GM23338 (cell line): ENCODE data around the gene NLE1. TPM values are rescaled to one million over a fixed set of nuclear protein-coding genes. Genes with fewer than 3 reads are reported as not detected.

Experiments used
- ATAC-seq: fragments of 200-7000 bp; cut with Tn5 transposase; 3 replicates; pipeline ENCODE4 v1.9.1; 2020
- DNase-seq: peaks from one replicate; pipeline ENCODE4 v3.0.0-alpha.2; 2015; ENCODE audit warnings: low spot score
- H2AFZ ChIP-seq: fragments of 200-600 bp; sonication (generic); 2 replicates; pipeline ENCODE4 v1.8.0; 2016; ENCODE audit warnings: antibody characterized with exemption, mild to moderate bottlenecking, moderate library complexity
- H3F3A ChIP-seq: fragments of 200-600 bp; sonication (generic); replicated peaks from 2 replicates; pipeline ENCODE4 v1.8.0; 2017; ENCODE audit warnings: antibody characterized with exemption, mixed run types, low read depth
- H3K27ac ChIP-seq: fragments of 200-600 bp; sonication (generic); 2 replicates; pipeline ENCODE4 v1.6.1; 2016; ENCODE audit warnings: low read depth
- H3K27me3 ChIP-seq: fragments of 200-600 bp; sonication (generic); 2 replicates; pipeline ENCODE4 v1.8.0; 2016; ENCODE audit warnings: mild to moderate bottlenecking, mixed run types, moderate library complexity; ENCODE audit not compliant: insufficient read depth
- H3K36me3 ChIP-seq: fragments of 200-600 bp; sonication (generic); 2 replicates; pipeline ENCODE4 v1.8.0; 2016; ENCODE audit warnings: mild to moderate bottlenecking; ENCODE audit not compliant: insufficient read depth
- H3K4me1 ChIP-seq: fragments of 200-600 bp; sonication (generic); 2 replicates; pipeline ENCODE4 v1.8.0; 2016; ENCODE audit warnings: mild to moderate bottlenecking, moderate library complexity; ENCODE audit not compliant: insufficient read depth
- H3K4me2 ChIP-seq: fragments of 200-600 bp; sonication (generic); 2 replicates; pipeline ENCODE4 v1.7.1; 2017; ENCODE audit warnings: mixed run types
- H3K4me3 ChIP-seq: fragments of 200-600 bp; sonication (generic); 2 replicates; pipeline ENCODE4 v1.6.1; 2016; ENCODE audit warnings: mixed run types
- H3K79me2 ChIP-seq: fragments of 200-600 bp; sonication (generic); replicated peaks from 2 replicates; pipeline ENCODE4 v1.8.0; 2017; ENCODE audit warnings: mild to moderate bottlenecking; ENCODE audit not compliant: insufficient read depth
- H3K9me2 ChIP-seq: fragments of 200-600 bp; sonication (generic); 2 replicates; pipeline ENCODE4 v1.8.0; 2017; ENCODE audit not compliant: insufficient read depth
- H4K20me1 ChIP-seq: fragments of 200-600 bp; sonication (generic); replicated peaks from 2 replicates; pipeline ENCODE4 v1.8.0; 2017; ENCODE audit warnings: mild to moderate bottlenecking; ENCODE audit not compliant: insufficient read depth
- H3K27ac Mint-ChIP-seq: 2 replicates; pipeline ENCODE4 v1.8.0; 2020; ENCODE audit warnings: inconsistent platforms, mild to moderate bottlenecking, moderate library complexity, mixed read lengths
- H3K27me3 Mint-ChIP-seq: 3 replicates; pipeline ENCODE4 v1.8.0; 2022; ENCODE audit warnings: low read depth, mild to moderate bottlenecking, moderate library complexity, mixed read lengths, inconsistent platforms; ENCODE audit not compliant: insufficient read depth, poor library complexity
- H3K36me3 Mint-ChIP-seq: 3 replicates; pipeline ENCODE4 v1.8.0; 2021; ENCODE audit warnings: low read depth, mild to moderate bottlenecking, inconsistent platforms, moderate library complexity, mixed read lengths
- H3K4me1 Mint-ChIP-seq: 3 replicates; pipeline ENCODE4 v1.8.0; 2020; ENCODE audit warnings: mild to moderate bottlenecking, inconsistent platforms, mixed read lengths
- H3K4me3 Mint-ChIP-seq: 3 replicates; pipeline ENCODE4 v1.8.0; 2021; ENCODE audit warnings: moderate library complexity, mild to moderate bottlenecking, inconsistent platforms, mixed read lengths
- H3K9me3 Mint-ChIP-seq: 3 replicates; pipeline ENCODE4 v1.8.0; 2020; ENCODE audit warnings: moderate library complexity, mild to moderate bottlenecking, inconsistent platforms, mixed read lengths
- CTCF ChIP-seq, 2 experiments: fragments of 200-600 bp in 1 of 2; sonication (generic) in 1 of 2; conservative IDR thresholded peaks; 2 replicates each; pipeline versions ENCODE4 v1.5.1 to v1.6.1; 2016 to 2017; ENCODE audit warnings: antibody characterized with exemption in 2 of 2, low read depth in 2 of 2, mild to moderate bottlenecking in 2 of 2, moderate library complexity in 1 of 2
- JUNB ChIP-seq: IDR thresholded peaks from one replicate; pipeline ENCODE4 v1.6.1; 2016; ENCODE audit warnings: antibody characterized with exemption; ENCODE audit not compliant: unreplicated experiment
- REST ChIP-seq: IDR thresholded peaks from one replicate; pipeline ENCODE4 v1.6.1; 2018; ENCODE audit warnings: antibody characterized with exemption; ENCODE audit not compliant: unreplicated experiment
- STAT1 ChIP-seq: IDR thresholded peaks from one replicate; pipeline ENCODE4 v1.6.1; 2016; ENCODE audit warnings: antibody characterized with exemption; ENCODE audit not compliant: unreplicated experiment
- ZNF331 ChIP-seq: fragments of 250-450 bp; sonication (Bioruptor Pico); IDR thresholded peaks from 2 replicates; pipeline ENCODE4 v1.5.0; 2020; ENCODE audit warnings: low read depth, mild to moderate bottlenecking, moderate library complexity
- ZNF462 ChIP-seq: fragments of 250-450 bp; sonication (Bioruptor Pico); IDR thresholded peaks from 2 replicates; pipeline ENCODE4 v1.5.0; 2020; ENCODE audit warnings: mild to moderate bottlenecking, moderate library complexity
- polyA plus RNA-seq: library from polyadenylated mRNA; unstranded; fragments of >200 nt; fragmentation: Nextera tagmentation; extraction: Ambion mirVana; gene quantifications from 2 replicates; pipeline ENCODE4 v1.2.1, GENCODE V29; 2016
- total RNA-seq: library from RNA; depleted of rRNA; stranded (reverse); fragments of >200 nt; shearing (Covaris generic); gene quantifications from 2 replicates; pipeline ENCODE4 v1.2.3, GENCODE V29; 2014

Gene NLE1
- total and polyA plus RNA-seq, 2 experiments from 2014 or later = 16.6 to 66.4 TPM

- H3K9me2 ChIP-seq = no peaks in the 10 kb centered on the region; the same call in 1 of the 2 replicates
- peak; percentile 10 for DNase-seq
- H3K27ac Mint-ChIP-seq = no peak overlapping the region
Observed at GRCh38 chr17:35184274-35184673, 42.2 kb upstream of the NLE1 start.

GRCh38 chr17:35183332-35183731 lies 41.2 kb upstream of the NLE1 start:
- Mint-ChIP-seq H3K27me3 (peaks cover 8% of the 10 kb centered on the region), H3K9me3 (peaks cover 13% of the 10 kb centered on the region; the same call in 2 of the 3 replicates), H3K4me3 (no peak overlapping the region), H3K27ac (no peak overlapping the region), H3K36me3 (no peaks in the 10 kb centered on the region), H3K4me1 (no peaks in the 10 kb centered on the region)
- Histone ChIP-seq H3K27ac (no peak overlapping the region), H2AFZ (no peak overlapping the region), H3K27me3 (no peaks in the 10 kb centered on the region), H3F3A (no peaks in the 10 kb centered on the region), H3K4me2 (no peak overlapping the region), H3K4me3 (no peak overlapping the region), H3K4me1 (no peaks in the 10 kb centered on the region), H3K9me2 (no peaks in the 10 kb centered on the region; the same call in 1 of the 2 replicates), H3K36me3 (no peaks in the 10 kb centered on the region), H4K20me1 (no peaks in the 10 kb centered on the region), H3K79me2 (no peaks in the 10 kb centered on the region)
- no peak for ATAC-seq
- DNase-seq = no peak
- no peak for TF ChIP-seq ZNF331 (CRISPR knock-in tag)
- no peak for TF ChIP-seq STAT1
- no peak for TF ChIP-seq ZNF462 (CRISPR knock-in tag)
- no peak for TF ChIP-seq REST

More at GRCh38 chr17:35184274-35184673, 42.2 kb upstream of the NLE1 start:
- Mint-ChIP-seq H3K4me3 (no peak overlapping the region), H3K27me3 (peaks cover 8% of the 10 kb centered on the region), H3K4me1 (no peaks in the 10 kb centered on the region), H3K36me3 (no peaks in the 10 kb centered on the region), H3K9me3 (peaks cover 8% of the 10 kb centered on the region; the same call in 2 of the 3 replicates)
- no peaks in the 10 kb centered on the region for H3K36me3 ChIP-seq
- ATAC-seq = no peak
- no peaks in the 10 kb centered on the region for H3K27me3 ChIP-seq
- no peaks in the 10 kb centered on the region for H3F3A ChIP-seq
- H4K20me1 ChIP-seq = no peaks in the 10 kb centered on the region
- TF ChIP-seq JUNB (no peak), CTCF (conservative IDR thresholded peaks at IDR 0.05; ENCODE audit: low read depth in 2 of 2) (peak in 1 of 2 experiments; percentile 48; a peak in 2 of 4 replicates)
- no peaks in the 10 kb centered on the region for H3K79me2 ChIP-seq
- no peaks in the 10 kb centered on the region for H3K4me1 ChIP-seq
- H2AFZ ChIP-seq = no peak overlapping the region
- no peak overlapping the region for H3K4me3 ChIP-seq
- H3K4me2 ChIP-seq = no peak overlapping the region
- no peak overlapping the region for H3K27ac ChIP-seq
